ENCODE measurements around the gene SPPL3. TPM values are rescaled to one million over a fixed set of nuclear protein-coding genes. Genes with fewer than 3 reads are reported as not detected.
"Not testable (repeated sequence)": the region's sequence is repeated elsewhere in the genome, so short reads cannot be mapped to it uniquely, and the experiment has no call there.

Gene SPPL3
- total RNA-seq, 1 donor from 2014 or later = 28.3 TPM

- no peak for DNase-seq
- no peak for ATAC-seq (ENCODE audit: poor library complexity)
- intact Hi-C loops (cut with DNase I) = no loop called here
Measured at GRCh38 chr12:120854804-120855203, 49.4 kb downstream of the SPPL3 start.

DNA sequence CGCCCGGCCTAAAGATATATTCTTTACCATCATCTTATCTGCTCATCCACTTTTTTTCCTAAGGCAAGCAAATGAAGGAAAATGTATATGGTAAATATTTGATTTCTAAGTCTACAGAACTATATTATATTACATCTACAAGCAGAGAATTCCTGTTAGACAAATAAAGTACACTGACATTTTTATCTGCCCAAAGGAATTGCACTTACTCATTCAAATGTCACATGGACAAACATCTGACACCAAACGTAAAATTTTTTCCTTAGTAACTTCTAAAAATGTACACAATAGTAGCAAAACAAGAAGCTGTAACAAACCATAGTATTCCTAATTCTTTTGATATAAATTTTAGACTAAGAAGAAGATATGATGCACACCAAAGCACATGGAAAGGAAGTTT is 51.0 kb downstream of the SPPL3 start:
- intact Hi-C loops (cut with DNase I) = no loop called here
- no peak for ATAC-seq (ENCODE audit: poor library complexity)
- DNase-seq = no peak

DNA sequence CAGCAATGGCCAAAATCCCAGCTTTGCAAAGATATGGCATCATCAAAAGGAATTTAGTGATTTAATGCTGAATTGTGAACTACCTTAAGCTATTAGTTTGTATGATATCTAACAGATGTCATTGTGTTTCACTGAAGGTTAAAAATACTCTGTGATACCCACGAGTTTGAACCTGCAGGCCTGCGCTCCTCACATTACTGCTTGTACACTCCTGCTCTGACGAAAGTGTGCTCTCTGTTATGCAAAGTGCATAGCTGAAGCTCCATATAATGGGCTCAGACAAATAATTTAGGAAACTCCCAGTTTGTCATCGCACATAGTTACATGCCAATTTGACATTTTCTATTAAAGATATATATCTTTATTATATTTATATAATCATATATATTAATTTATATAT is 52.2 kb downstream of the SPPL3 start:
- ATAC-seq (ENCODE audit: poor library complexity) (no peak), DNase-seq (no peak)
- intact Hi-C loops (cut with DNase I) = no loop called here

DNA sequence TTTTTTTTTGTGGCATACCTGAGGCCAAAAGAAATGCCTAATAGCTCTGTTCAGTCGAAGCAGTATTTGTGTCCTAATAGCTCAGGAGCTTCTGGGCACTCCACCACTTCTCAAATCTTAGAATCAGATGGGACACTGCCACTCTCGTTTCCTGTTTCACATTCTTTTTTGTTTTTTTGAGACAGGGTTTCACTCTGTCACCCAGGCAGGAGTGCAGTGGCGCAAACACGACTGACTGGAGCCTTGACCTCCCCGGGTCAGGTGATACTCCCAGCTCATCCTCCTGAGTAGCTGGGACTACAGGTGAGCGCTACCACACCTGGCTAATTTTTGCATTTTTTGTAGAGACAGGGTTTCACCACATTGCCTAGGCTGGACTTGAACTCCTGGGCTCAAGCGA is 52.7 kb downstream of the SPPL3 start:
- intact Hi-C loops (cut with DNase I) = no loop called here
- no peak for DNase-seq
- no peak for ATAC-seq (ENCODE audit: poor library complexity)

DNA sequence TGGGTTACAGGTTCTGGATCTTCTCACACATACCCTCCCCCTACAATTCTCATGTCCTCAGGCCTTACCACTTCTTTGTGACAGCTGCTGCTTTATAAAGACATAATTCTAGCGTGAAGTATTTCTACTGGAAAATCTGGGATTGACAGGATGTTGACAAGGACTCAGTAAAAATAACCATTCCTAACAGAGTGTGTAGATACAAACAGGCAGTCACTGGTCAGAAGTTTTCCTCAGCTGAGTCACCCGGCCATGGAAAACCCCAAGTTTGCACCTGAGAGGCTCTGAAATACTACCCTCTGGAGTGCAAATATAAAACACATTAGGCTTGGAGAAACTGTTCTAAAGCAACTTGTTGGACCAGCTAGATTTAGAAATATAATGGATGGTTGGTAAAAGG is 54.4 kb downstream of the SPPL3 start:
- DNase-seq (no peak), ATAC-seq (ENCODE audit: poor library complexity) (no peak)
- intact Hi-C loops (cut with DNase I) = no loop called here

DNA sequence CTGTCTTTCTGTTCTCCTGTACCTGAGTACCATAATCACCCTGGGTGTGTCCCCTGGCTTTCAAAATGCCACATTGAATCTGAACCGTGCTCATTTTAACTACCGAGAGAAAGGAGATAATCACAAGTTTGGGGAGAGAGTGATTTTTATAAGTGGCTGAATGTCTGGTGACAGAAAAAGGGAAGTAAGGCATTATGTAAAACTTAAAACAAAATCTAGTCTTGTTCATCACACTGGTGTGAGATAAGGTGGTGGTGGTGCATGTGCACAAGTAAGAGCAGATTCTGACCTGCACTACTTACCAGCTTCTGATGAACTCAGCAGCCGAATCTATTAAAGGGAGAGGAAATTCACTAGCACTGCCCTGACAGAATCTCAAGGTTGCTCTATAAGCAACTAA is 56.3 kb downstream of the SPPL3 start:
- intact Hi-C loops (cut with DNase I) = no loop called here
- DNase-seq = no peak
- ATAC-seq (ENCODE audit: poor library complexity) = no peak

- ATAC-seq (ENCODE audit: poor library complexity) (no peak), DNase-seq (no peak)
- intact Hi-C loops (cut with DNase I) = no loop called here
Measured at GRCh38 chr12:120847392-120847791, 56.8 kb downstream of the SPPL3 start.

DNA sequence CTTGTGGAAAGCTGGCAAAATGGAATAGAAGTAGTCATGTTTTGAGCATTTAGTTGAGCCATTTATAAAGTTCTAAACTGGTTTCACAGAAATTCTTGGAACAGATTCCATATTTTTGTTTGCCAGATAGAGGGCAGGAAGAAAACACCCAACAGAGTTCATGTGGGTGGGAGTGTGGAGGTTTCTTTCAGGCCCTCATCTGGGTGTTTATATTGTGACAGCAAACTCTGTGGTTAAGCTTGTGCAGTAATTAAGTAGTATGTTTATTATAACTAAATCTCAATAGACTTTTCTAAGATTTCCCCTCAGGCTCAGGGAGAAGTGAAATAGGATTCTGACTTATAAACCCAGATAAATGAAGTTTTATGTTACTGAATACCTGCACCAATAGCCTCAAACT is 57.4 kb downstream of the SPPL3 start:
- ATAC-seq (ENCODE audit: poor library complexity) (peak; percentile 20), DNase-seq (no peak)
- intact Hi-C loops (cut with DNase I) = no loop called here

- intact Hi-C loops (cut with DNase I) = no loop called here
- no peak for DNase-seq
Measured at GRCh38 chr12:120845696-120846095, 58.5 kb downstream of the SPPL3 start.

GRCh38 chr12:120844768-120845449 is 59.2 kb downstream of the SPPL3 start:
- no peak for DNase-seq
- ATAC-seq (ENCODE audit: poor library complexity) = no peak
- intact Hi-C loops (cut with DNase I) = no loop called here

More at GRCh38 chr12:120845696-120846095, 58.5 kb downstream of the SPPL3 start:
- no peak for ATAC-seq (ENCODE audit: poor library complexity)

- DNase-seq (no peak), ATAC-seq (ENCODE audit: poor library complexity) (no peak)
- intact Hi-C loops (cut with DNase I) = no loop called here
Measured at GRCh38 chr12:120844297-120844696, 59.9 kb downstream of the SPPL3 start.

GRCh38 chr12:120843472-120843871 is 60.7 kb downstream of the SPPL3 start:
- DNase-seq (no peak), ATAC-seq (ENCODE audit: poor library complexity) (no peak)
- intact Hi-C loops (cut with DNase I) = no loop called here

- intact Hi-C loops (cut with DNase I) = no loop called here
- ATAC-seq (ENCODE audit: poor library complexity) (no peak), DNase-seq (no peak)
Measured at GRCh38 chr12:120842595-120842994, 61.6 kb downstream of the SPPL3 start.

GRCh38 chr12:120841525-120841924 is 62.6 kb downstream of the SPPL3 start:
- intact Hi-C loops (cut with DNase I) = no loop called here
- no peak for ATAC-seq (ENCODE audit: poor library complexity)

DNA sequence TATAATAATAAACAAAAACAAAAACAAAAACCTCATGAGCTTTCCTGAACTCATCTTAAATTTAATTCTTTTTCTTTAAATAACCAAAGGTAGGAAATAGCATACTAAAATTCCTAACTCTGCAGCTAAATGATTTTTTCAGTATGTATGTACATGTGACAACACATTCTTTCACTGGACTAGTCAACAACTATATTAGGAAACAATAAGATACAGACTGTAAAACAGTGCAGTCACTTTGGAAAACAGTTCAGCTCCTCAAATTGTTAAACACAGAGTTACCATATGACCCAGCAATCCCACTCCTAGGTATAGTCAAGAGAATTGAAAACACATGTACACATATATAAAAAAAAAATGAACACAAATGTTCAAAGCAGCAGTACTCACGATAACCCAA is 64.7 kb downstream of the SPPL3 start:
- no peak for ATAC-seq (ENCODE audit: poor library complexity)
- DNase-seq = no peak
- intact Hi-C loops (cut with DNase I) = no loop called here

More at GRCh38 chr12:120841525-120841924, 62.6 kb downstream of the SPPL3 start:
- DNase-seq = no peak

DNA sequence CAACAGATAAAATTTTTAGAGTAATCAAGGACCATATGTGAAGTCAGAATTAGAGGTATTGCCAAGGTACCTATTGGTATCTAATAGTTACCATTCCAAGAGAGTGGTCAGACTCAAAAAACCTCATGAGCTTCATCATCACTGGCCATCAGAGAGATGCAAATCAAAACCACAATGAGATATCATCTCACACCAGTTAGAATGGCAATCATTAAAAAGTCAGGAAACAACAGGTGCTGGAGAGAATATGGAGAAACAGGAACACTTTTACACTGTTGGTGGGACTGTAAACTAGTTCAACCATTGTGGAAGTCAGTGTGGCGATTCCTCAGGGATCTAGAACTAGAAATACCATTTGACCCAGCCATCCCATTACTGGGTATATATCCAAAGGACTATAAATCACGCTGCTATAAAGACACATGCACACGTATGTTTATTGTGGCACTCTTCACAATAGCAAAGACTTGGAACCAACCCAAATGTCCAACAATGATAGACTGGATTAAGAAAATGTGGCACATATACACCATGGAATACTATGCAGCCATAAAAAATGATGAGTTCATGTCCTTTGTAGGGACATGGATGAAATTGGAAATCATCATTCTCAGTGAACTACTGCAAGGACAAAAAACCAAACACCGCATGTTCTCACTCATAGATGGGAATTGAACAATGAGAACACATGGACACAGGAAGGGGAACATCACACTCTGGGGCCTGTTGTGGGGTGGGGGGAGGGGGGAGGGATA is 65.4 kb downstream of the SPPL3 start:
- ATAC-seq (ENCODE audit: poor library complexity); intact Hi-C loops (cut with DNase I); DNase-seq: not testable (repeated sequence)

GRCh38 chr12:120836114-120836684 is 68.0 kb downstream of the SPPL3 start:
- no peak for ATAC-seq (ENCODE audit: poor library complexity)
- no peak for DNase-seq
- intact Hi-C loops (cut with DNase I) = no loop called here

GRCh38 chr12:120835657-120836056 is 68.5 kb downstream of the SPPL3 start:
- ATAC-seq (ENCODE audit: poor library complexity) (no peak), DNase-seq (no peak)
- intact Hi-C loops (cut with DNase I) = no loop called here

GRCh38 chr12:120835304-120835612 is 68.9 kb downstream of the SPPL3 start:
- DNase-seq = no peak
- no peak for ATAC-seq (ENCODE audit: poor library complexity)
- intact Hi-C loops (cut with DNase I) = no loop called here

All from Right ventricle myocardium superior (tissue), 1 donor.